ENCODE measurements around the gene TENT5C. TPM values are rescaled to one million over a fixed set of nuclear protein-coding genes. Genes with fewer than 3 reads are reported as not detected.

The TENT5C gene
- total RNA-seq, 2 donors from 2014 or later, result 16.3 to 21.6 TPM

DNA sequence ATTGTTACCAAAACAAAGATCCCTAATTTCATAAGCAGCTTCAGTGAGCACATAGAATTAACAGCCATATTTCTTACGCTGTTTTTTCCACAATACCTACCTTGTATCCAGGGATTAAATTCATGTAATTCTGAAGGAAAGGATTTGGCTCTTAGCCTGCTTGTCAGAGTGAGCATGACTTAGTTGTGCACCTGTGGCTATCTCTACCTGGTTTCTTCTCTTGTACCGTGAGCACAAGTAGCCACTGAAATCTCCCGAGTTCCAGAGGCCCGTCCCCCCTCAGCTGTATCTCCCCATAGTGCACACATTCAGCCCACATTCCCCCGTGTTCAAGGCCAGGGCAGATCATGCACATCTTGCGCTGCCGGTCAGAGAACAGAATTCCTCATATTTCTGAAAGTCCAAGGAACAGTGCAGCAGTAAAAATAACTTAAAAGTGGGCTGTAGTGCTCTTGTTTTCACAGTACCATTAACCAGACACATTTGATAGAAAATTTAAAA, 2.3 kb downstream of the TENT5C start:
- intact Hi-C loops (cut with DNase I), result loop anchor here (5.0 to 10.0 kb wide), 3 partner anchors 69 to 149 kb away; no protein-coding TSS in a partner anchor
- no peak for ATAC-seq
- DNase-seq, result no peak

DNA sequence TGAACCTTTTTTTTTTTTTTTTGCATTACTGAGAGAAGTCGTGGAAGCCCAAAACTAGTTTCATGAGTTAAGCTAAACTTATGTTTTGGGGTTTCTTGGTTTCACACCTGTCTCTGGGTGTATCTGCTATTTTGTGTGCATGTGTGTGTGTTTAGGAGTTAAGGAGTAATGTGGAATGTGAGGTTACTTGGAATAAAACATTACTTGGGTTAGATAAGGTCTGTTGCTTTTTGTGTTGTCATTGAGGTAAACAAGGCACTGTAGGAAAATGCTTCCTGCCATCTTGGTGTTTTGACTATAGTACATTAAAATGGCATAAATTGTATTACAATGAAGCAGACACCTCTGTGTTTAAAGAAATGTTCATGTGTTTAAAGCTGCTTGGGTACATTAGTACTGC, 2.9 kb downstream of the TENT5C start:
- intact Hi-C loops (cut with DNase I), result loop anchor here (5.0 to 10.0 kb wide), 3 partner anchors 69 to 149 kb away; no protein-coding TSS in a partner anchor
- DNase-seq, result no peak
- ATAC-seq, result no peak

- DNase-seq (peak; percentile 54), ATAC-seq (peak in 1 of 2 donors; percentile 2)
- intact Hi-C loops (cut with DNase I), result loop anchor here (5.0 to 10.0 kb wide), 3 partner anchors 68 to 148 kb away; no protein-coding TSS in a partner anchor
Observed at GRCh38 chr1:117609471-117609911, 3.6 kb downstream of the TENT5C start.

DNA sequence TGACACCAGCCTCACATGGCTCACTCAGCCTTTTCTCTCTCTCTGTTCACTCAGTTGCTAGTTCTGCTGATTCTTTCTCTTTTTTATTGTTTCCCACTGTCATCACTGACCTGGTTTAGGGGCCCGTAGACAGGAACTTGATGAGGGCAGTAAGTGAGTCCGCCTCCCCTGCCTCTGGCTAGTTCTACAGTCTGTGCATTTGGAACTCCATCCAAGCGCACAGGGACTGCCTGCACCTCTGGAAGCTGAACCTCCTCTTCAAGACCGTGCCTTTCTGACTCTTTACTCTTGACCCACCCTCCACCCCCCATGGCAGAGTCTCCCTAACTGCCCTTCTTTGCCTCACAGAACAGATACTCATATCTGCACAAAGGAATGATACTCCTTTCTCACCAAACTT, 4.2 kb downstream of the TENT5C start:
- DNase-seq (no peak), ATAC-seq (no peak)
- intact Hi-C loops (cut with DNase I), result no loop called here

DNA sequence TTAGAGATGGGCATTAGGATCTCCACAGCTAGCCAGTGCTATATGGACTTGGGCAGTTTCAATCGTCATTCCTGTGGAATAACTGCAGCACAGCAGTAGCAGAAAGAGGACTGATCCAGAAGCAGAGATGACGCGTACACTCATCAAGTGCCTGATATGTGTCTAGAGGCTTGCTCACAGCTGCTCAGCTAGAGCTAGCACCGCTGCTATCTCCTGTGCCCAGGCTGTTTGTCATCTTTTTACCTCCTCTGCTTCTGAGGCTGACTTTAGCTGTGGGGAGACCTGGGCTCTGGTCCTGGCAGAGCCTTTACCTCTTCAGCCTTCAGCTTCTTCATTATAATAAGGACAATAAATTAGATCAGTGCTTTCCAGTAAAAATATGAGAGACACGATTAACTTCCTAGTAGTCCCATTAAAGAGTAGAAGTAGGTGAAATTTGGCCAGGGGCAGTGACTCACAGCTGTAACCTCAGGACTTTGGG, 5.3 kb downstream of the TENT5C start:
- intact Hi-C loops (cut with DNase I), result no loop called here

GRCh38 chr1:117611894-117612483, 6.1 kb downstream of the TENT5C start:
- ATAC-seq, result no peak
- no peak for DNase-seq
- intact Hi-C loops (cut with DNase I), result no loop called here

More for the DNA sequence above, 5.3 kb downstream of the TENT5C start:
- peak in 1 of 2 donors; percentile 45 for ATAC-seq
- no peak for DNase-seq

DNA sequence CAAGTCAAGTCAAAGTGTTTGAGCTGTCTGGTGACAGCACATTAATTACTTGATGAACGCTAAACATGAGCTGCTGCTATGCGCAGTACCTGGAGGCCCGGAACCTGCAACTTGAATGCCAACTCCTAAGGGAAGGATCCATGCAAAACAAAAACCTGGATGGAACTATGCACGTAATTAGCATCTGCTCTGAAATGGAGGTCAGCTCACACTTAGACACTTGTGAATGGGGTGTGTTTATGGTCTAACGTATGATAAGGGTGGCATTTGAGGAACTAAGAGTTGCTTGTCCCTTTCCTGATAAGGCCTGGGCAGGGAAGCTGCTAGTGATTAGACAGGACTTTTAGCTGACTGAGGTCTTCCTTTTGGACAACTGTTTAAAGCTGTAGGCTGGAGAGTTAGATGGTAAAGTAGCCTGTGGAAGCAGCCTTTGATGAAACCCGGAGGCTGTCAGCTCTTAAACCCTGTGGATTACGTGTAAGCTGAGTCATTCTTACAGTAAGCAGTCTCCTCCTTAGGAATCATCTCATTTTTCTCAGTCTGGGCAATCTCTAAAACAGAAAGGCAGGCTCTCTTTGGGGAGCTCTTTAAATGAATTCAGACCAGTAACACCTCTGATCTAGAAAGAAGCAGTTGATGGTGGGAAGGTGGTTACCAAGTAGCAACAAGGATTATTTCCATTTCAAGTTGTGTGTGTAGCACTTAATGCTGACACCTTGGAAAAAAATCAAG, 6.8 kb downstream of the TENT5C start:
- DNase-seq, result no peak
- ATAC-seq, result peak; percentile 17 to 82
- intact Hi-C loops (cut with DNase I), result no loop called here

GRCh38 chr1:117613249-117613968, 7.6 kb downstream of the TENT5C start:
- intact Hi-C loops (cut with DNase I), result no loop called here
- no peak for DNase-seq

DNA sequence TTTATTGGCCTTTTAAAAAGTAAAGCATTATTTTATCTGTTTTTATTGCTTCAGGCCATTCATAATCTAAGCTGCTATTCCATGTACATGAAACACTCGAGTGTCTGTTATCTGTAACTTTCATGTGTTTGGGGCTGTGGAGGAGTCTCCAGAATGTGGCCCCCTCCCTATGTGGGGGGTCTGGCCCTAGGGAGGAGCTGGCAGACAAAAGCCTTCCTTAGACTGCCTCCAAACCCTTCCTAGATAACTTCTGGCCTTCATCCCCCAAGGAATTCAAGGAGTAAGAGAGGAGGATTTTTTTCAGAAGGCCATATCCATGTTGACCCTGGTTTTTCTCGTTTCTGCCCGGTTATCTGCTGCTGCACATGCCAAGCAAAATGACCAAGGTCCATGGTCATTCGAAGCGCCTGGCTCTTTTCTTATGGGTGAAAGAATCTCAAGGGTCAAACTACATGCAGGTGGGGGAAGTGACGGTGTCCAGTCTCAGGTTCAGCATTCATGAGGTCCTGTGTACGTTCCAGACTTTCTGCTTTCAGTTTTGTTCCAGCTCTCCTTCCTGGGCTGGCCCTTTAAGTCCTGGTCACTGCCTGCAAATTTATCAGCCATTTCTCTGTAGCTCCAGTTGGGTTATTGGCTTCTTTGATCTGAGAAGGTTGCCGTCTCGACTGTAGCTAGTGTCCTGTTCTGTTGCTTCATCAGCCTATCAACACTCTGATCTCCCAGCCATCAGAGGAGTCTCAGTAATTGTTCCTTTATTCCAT, 8.3 kb downstream of the TENT5C start:
- ATAC-seq (no peak), DNase-seq (no peak)
- intact Hi-C loops (cut with DNase I), result no loop called here

More at GRCh38 chr1:117613249-117613968, 7.6 kb downstream of the TENT5C start:
- ATAC-seq, result peak in 1 of 2 donors; percentile 20

- DNase-seq, result no peak
- ATAC-seq, result no peak
- intact Hi-C loops (cut with DNase I), result no loop called here
Observed at GRCh38 chr1:117615474-117615873, 9.6 kb downstream of the TENT5C start.

DNA sequence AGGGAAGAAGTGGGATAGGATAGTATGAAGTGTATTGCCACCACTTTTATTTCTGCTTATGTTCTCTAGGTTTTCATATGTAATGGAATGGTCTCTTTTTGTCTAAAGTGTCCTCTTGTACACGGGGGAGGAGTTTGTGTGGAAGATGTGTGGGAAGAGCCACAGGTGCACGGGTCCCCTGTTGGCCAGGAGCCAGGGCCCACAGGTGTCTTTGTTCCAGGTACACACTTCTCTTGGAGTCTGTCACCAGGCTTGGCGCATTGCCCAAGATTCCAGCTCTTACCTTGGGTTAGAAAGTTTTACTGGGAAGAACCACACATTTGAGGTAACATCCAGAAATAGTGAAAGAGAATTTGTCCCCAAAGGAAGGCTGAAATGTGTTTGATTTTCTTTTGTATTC, 10.5 kb downstream of the TENT5C start:
- intact Hi-C loops (cut with DNase I), result no loop called here
- DNase-seq, result no peak
- ATAC-seq, result no peak

- no peak for ATAC-seq
- intact Hi-C loops (cut with DNase I), result no loop called here
Observed at GRCh38 chr1:117616967-117617366, 11.1 kb downstream of the TENT5C start.

DNA sequence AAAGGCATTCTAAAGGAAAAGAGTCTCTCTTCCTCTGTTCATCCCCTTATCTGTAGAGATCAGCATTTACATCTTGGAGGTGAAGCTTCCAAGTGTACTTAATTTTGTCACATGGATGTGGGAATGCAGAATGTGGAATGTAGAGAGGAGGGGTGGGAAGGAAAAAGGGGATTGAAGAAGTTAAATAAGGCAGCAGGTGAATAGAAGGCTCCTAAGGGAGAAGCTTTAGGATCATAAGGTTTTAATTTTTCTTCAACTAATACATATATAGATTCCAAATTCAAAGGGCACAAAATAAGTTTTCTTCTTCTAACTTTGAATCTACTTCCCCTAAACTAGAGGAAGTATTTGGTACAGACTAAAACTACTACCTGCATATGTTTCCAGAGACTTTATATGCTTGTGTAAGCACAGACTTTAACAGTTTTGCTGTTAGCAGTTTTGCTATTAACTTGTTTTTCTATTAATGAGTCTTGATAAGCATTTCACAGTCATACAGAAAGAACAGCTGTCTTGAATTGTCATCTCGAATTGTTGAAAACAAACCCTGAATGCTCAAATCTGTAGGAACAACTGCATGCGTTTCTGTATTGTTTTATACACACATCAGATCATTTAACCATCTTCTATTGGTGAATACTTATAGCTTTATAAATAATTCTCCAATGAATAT, 12.7 kb downstream of the TENT5C start:
- intact Hi-C loops (cut with DNase I), result no loop called here
- DNase-seq, result no peak
- ATAC-seq, result no peak

More at GRCh38 chr1:117616967-117617366, 11.1 kb downstream of the TENT5C start:
- no peak for DNase-seq

DNA sequence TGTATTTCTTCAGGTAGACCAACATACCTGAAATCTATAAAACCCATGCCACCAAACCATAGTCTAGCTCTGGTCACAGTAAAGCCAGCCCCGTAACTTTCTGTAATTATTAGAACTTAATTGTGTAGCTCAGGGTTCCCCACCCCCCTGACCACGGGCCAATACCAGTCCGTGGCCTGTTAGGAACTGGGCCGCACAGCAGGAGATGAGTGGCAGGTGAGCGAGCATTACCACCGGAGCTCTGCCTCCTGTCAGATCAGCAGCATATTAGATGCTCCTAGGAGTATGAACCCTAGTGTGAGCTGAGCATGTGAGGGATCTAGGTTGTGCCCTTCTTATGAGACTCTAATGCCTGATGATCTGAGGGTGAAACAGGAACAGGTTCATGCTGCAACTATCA, 14.6 kb downstream of the TENT5C start:
- intact Hi-C loops (cut with DNase I), result no loop called here
- DNase-seq (no peak), ATAC-seq (no peak)

GRCh38 chr1:117621316-117621715, 15.5 kb downstream of the TENT5C start:
- intact Hi-C loops (cut with DNase I), result no loop called here
- DNase-seq, result no peak
- ATAC-seq, result no peak

- DNase-seq, result no peak
- peak; percentile 22 to 42 for ATAC-seq
- intact Hi-C loops (cut with DNase I), result no loop called here
Observed at GRCh38 chr1:117622726-117623125, 16.9 kb downstream of the TENT5C start.

DNA sequence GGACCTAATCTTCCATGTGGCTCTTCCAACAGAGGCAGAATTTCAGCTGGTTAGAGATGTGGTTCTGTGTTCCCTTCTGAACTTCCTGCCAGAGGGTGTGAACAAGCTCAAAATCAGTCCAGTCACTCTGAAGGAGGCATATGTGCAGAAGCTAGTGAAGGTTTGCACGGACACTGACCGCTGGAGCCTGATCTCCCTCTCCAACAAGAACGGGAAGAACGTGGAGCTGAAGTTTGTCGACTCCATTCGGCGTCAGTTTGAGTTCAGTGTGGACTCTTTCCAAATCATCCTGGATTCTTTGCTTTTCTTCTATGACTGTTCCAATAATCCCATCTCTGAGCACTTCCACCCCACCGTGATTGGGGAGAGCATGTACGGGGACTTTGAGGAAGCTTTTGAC, 17.3 kb downstream of the TENT5C start:
- intact Hi-C loops (cut with DNase I), result no loop called here
- ATAC-seq (no peak), DNase-seq (no peak)

GRCh38 chr1:117623698-117624097, 17.9 kb downstream of the TENT5C start:
- ATAC-seq (no peak), DNase-seq (no peak)
- intact Hi-C loops (cut with DNase I), result no loop called here

All from left cardiac atrium (tissue), 4 donors.